Epithelial cell of esophagus (primary cell): ENCODE results near the gene CRLF2.
"Not testable (repeated sequence)": the region's sequence is repeated elsewhere in the genome, so short reads cannot be mapped to it uniquely, and the experiment has no call there.

Experiments used
- DNase-seq: peaks from one replicate; pipeline ENCODE4 v3.0.0; 2010; ENCODE audit warnings: low read depth
- H3K4me3 ChIP-seq: 2 replicates; pipeline ENCODE4 v1.5.1; 2011; ENCODE audit warnings: mild to moderate bottlenecking, low read length, control low read depth
- CTCF ChIP-seq: IDR thresholded peaks from 2 replicates; pipeline ENCODE4 v1.5.1; 2011; ENCODE audit warnings: low read depth, mild to moderate bottlenecking, low read length, control low read depth, inconsistent platforms; ENCODE audit not compliant: insufficient read depth; ENCODE audit errors: missing control alignments

The CRLF2 gene

GRCh38 chrX:1244164-1245076, 32.0 kb upstream of the CRLF2 start:
- no peak for DNase-seq
- H3K4me3 ChIP-seq = no peak overlapping the region
- TF ChIP-seq CTCF = no peak

- DNase-seq = peak; percentile 48
- H3K4me3 ChIP-seq = no peak overlapping the region
- TF ChIP-seq CTCF = no peak
Observed at GRCh38 chrX:1242891-1243402, 30.5 kb upstream of the CRLF2 start.

DNA sequence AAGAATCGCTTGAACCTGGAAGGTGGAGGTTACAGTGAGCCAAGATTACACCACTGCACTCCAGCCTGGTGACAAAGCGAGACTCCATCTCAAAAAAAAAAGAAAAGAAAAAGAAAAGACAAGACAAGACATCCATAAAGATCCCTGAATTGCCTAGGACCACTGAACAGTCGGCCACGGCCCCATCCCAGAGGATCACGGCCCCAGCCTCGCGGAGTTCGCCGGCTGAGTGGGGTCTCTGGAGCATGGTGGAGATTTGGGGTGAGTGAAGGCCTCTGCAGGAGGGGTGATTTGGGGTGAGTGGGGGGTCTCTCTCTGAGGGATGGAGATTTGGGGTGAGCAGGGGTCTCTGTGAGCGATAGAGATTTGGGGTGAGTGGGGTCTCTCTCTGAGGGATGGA, 28.1 kb upstream of the CRLF2 start:
- not testable (repeated sequence) for H3K4me3 ChIP-seq, DNase-seq

DNA sequence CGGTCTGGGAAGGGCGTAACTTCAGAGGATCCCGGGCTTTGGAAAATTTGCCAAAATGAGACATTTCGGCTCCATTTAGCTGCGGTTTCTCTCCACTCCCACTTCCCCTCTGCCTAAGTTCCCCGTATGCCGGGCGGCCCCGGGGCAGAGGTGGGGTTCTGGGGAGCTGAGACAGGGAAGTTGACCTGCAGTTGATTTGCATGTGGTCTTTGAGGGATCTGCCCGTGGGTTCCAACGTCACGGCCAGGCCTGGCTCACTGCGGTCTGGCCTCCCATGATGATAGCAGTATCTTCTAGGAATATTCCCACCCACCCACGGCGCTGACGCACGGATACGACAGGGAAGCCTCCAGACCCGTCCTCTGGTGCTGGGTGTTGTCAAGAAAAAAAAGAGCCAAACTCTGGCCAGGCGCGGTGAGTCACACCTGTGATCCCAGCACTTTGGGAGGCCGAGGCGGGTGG, 27.3 kb upstream of the CRLF2 start:
- H3K4me3 ChIP-seq = no peak overlapping the region
- DNase-seq = no peak
- TF ChIP-seq CTCF = no peak

DNA sequence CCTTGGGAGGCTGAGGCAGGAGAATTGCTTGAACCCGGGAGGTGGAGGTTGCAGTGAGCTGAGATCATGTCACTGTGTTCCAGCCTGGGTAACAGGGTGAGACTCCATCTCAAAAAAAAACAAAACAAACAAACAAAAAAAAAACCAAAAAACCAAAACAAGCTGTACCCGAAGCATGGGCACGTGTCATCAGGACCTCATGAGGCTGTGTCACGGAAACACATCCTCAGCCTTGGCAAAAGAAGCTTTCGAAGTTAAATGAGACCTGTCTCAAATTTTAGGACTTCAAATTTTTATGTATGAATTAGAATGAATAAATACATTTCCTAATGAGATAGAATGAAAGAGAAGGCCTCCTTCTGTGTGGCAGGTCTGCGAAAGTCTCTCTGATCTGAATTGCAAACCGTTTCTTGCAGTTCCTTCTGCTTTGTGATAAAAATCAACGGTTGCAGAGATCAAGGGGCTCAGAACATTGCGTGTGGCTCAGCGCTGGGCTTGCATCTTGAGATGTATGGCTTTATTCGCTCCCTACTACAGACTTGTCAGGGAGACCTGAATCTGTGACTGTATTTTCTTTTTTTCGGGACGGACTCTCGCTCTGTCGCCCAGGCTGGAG, 19.5 kb upstream of the CRLF2 start:
- no peak for TF ChIP-seq CTCF
- DNase-seq = no peak
- H3K4me3 ChIP-seq = no peak overlapping the region

GRCh38 chrX:1228101-1228500, 15.7 kb upstream of the CRLF2 start:
- DNase-seq, H3K4me3 ChIP-seq: not testable (repeated sequence)

DNA sequence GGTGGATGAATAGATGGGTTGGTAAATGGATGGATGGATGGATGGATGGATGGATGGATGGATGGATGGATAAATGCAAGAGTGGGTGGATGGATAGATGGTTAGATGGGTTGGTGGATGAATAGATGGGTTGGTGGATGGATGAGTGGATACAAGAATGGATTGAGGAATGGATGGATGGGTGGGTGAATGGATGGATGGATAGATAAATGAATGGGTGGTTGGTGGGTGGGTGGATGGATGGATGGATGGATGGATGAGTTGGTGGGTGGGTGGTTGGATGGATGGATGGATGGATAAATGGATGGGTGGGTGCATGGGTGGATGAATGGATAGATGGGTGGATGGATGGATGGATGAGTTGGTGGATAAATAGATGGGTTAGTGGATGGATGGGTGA, 13.8 kb upstream of the CRLF2 start:
- TF ChIP-seq CTCF = no peak
- DNase-seq = no peak
- H3K4me3 ChIP-seq = no peak overlapping the region
